GM12865 (cell line): ENCODE results near the gene DNAJC13.

Experiments used
- DNase-seq: peaks from one replicate; pipeline ENCODE4 v3.0.0; 2010; ENCODE audit warnings: low read depth
- H3K4me3 ChIP-seq: 2 replicates; pipeline ENCODE4 v1.5.1; 2011; ENCODE audit warnings: mild to moderate bottlenecking, low read depth, low read length, control low read depth
- TF ChIP-seq, protein P1 (sequence below): IDR thresholded peaks from 2 replicates; pipeline ENCODE4 v1.5.1; 2011; ENCODE audit warnings: low read length, control low read depth, low read depth, inconsistent platforms; ENCODE audit not compliant: insufficient read depth; ENCODE audit errors: missing control alignments

Gene DNAJC13

DNA sequence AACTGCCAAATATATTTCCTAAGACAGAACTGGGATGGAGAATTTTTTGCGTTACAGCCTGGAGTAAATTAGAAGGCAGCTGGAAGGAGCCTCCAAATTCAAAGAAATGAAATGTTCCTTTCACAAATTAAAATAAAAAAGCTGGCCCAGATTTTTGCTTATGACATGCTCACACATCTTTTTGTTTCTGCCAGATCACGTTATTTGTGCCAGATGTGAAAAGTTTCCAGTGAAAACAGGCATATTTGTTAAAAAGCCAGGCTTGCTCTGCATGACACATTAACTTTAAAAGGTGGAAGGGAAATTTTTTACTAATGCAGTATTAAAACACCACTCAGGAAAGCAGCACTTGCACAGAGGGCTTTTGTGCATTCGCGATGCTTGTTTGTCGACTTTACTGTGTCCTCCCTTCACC lies 156.5 kb downstream of the DNAJC13 start:
- H3K4me3 ChIP-seq: no peak overlapping the region
- TF ChIP-seq, protein P1, sequence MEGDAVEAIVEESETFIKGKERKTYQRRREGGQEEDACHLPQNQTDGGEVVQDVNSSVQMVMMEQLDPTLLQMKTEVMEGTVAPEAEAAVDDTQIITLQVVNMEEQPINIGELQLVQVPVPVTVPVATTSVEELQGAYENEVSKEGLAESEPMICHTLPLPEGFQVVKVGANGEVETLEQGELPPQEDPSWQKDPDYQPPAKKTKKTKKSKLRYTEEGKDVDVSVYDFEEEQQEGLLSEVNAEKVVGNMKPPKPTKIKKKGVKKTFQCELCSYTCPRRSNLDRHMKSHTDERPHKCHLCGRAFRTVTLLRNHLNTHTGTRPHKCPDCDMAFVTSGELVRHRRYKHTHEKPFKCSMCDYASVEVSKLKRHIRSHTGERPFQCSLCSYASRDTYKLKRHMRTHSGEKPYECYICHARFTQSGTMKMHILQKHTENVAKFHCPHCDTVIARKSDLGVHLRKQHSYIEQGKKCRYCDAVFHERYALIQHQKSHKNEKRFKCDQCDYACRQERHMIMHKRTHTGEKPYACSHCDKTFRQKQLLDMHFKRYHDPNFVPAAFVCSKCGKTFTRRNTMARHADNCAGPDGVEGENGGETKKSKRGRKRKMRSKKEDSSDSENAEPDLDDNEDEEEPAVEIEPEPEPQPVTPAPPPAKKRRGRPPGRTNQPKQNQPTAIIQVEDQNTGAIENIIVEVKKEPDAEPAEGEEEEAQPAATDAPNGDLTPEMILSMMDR: no peak
- DNase-seq: no peak

- TF ChIP-seq, protein P1: no peak
- no peak for DNase-seq
- no peak overlapping the region for H3K4me3 ChIP-seq
Measured at GRCh38 chr3:132587401-132587800, 170.1 kb downstream of the DNAJC13 start.
